ENCODE measurements around the gene KANSL1L. TPM values are rescaled to one million over a fixed set of nuclear protein-coding genes. Genes with fewer than 3 reads are reported as not detected.
A peak's percentile ranks its signal among the peaks of the same experiment; 100 is the strongest.

KANSL1L gene
- total and polyA plus RNA-seq, 7 donors, result 1.8 to 21.5 (median 14.9) TPM

DNA sequence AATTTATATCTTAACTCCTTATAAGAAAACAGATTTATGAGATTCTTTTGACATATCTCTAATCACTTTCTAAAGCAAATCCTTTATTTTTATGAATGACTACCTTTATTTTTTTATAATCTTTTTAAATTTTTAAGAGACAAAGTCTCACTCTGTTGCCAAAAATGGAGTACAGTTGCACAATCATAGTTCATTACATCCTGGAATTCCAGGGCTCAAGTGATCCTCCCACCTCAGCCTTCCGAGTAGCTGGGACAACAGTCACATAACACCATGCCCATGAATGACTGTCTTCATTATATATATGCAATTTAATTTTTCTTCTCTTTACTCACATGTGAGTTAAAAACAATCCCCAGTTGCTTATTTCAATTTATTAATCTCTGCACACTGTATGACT lies 32.3 kb upstream of the KANSL1L start:
- Histone ChIP-seq H3K27ac (no peak overlapping the region), H3K27me3 (ENCODE audit: insufficient read depth in 3 of 3, low read length in 2 of 3) (no peaks in the 10 kb centered on the region), H3K36me3 (ENCODE audit: insufficient read depth in 1 of 2, low read depth in 1 of 2) (peaks cover 0 to 67% of the 10 kb centered on the region in 2 donors), H3K9me3 (no peaks in the 10 kb centered on the region), H3K4me3 (no peak overlapping the region), H3K4me1 (peaks cover 4% of the 10 kb centered on the region)
- TF ChIP-seq, protein P1, sequence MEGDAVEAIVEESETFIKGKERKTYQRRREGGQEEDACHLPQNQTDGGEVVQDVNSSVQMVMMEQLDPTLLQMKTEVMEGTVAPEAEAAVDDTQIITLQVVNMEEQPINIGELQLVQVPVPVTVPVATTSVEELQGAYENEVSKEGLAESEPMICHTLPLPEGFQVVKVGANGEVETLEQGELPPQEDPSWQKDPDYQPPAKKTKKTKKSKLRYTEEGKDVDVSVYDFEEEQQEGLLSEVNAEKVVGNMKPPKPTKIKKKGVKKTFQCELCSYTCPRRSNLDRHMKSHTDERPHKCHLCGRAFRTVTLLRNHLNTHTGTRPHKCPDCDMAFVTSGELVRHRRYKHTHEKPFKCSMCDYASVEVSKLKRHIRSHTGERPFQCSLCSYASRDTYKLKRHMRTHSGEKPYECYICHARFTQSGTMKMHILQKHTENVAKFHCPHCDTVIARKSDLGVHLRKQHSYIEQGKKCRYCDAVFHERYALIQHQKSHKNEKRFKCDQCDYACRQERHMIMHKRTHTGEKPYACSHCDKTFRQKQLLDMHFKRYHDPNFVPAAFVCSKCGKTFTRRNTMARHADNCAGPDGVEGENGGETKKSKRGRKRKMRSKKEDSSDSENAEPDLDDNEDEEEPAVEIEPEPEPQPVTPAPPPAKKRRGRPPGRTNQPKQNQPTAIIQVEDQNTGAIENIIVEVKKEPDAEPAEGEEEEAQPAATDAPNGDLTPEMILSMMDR (IDR thresholded peaks at IDR 0.05), result no peak
- 39 to 80% (median 49%) methylated on average over 1 of the region's 1 CpG for whole genome bisulfite sequencing, 3 donors
- intact Hi-C loops (cut with DNase I), result no loop called here
- no peak for ATAC-seq
- DNase-seq, result no peak

DNA sequence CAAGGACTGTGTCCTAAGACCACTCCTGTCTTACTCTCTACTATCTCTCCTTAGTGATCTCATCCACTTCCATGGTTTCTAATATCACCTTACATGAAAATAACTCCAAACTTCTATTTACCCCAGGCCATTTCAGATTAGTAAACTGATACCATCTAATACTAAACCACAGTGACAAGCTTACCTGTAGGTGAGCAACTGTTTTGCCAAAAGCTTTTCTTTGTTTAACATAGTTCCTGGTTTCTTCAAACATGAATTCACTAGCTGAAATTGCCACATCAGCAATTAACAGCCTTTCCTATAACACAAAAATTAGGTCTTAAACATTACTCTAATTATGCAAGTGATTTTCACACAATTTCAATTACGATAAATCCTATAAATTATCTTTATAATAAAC lies 31.9 kb upstream of the KANSL1L start:
- H3K4me1 ChIP-seq, result peaks cover 4% of the 10 kb centered on the region
- DNase-seq, result no peak
- H3K27ac ChIP-seq, result no peak overlapping the region
- ATAC-seq, result no peak
- peaks cover 0 to 65% of the 10 kb centered on the region in 2 donors for H3K36me3 ChIP-seq (ENCODE audit: insufficient read depth in 1 of 2, low read depth in 1 of 2)
- WGBS, 3 donors, result 85 to 92% (median 87%) methylated on average over 1 of the region's 1 CpG
- TF ChIP-seq, protein P1 (IDR thresholded peaks at IDR 0.05), result no peak
- intact Hi-C loops (cut with DNase I), result no loop called here
- no peaks in the 10 kb centered on the region for H3K27me3 ChIP-seq (ENCODE audit: insufficient read depth in 3 of 3, low read length in 2 of 3)
- H3K9me3 ChIP-seq, result no peaks in the 10 kb centered on the region
- no peak overlapping the region for H3K4me3 ChIP-seq

DNA sequence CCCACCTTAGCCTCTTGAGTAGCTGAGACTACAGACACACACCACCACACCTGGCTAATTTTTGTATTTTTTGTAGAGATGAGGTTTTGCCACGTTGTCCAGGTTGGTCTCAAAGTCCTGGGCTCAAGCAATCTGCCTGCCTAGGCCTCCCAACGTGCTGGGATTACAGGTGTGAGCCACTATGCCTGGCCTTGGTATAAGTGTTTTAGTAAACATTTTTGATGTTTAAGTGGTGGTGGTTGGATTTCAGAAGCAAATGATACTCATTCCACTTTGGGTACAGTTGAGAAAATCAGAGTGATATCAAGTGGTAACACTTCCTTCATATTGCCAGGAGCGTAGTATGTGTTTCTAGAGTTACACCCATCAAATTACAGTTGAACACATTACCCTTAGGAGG lies 28.6 kb upstream of the KANSL1L start:
- ATAC-seq (no peak), DNase-seq (no peak)
- peaks cover 4% of the 10 kb centered on the region for H3K4me1 ChIP-seq
- no peak overlapping the region for H3K4me3 ChIP-seq
- intact Hi-C loops (cut with DNase I), result loop anchor here (2.0 to 10.0 kb wide), 2 partner anchors 125 to 225 kb away; no protein-coding TSS in a partner anchor
- no peaks in the 10 kb centered on the region for H3K27me3 ChIP-seq (ENCODE audit: insufficient read depth in 3 of 3, low read length in 2 of 3)
- no peak overlapping the region for H3K27ac ChIP-seq
- TF ChIP-seq, protein P1 (IDR thresholded peaks at IDR 0.05), result no peak
- 85 to 92% (median 87%) methylated on average over 3 of the region's 3 CpGs for WGBS, 3 donors
- no peaks in the 10 kb centered on the region for H3K9me3 ChIP-seq
- peaks cover 0 to 39% of the 10 kb centered on the region in 2 donors for H3K36me3 ChIP-seq (ENCODE audit: insufficient read depth in 1 of 2, low read depth in 1 of 2)

DNA sequence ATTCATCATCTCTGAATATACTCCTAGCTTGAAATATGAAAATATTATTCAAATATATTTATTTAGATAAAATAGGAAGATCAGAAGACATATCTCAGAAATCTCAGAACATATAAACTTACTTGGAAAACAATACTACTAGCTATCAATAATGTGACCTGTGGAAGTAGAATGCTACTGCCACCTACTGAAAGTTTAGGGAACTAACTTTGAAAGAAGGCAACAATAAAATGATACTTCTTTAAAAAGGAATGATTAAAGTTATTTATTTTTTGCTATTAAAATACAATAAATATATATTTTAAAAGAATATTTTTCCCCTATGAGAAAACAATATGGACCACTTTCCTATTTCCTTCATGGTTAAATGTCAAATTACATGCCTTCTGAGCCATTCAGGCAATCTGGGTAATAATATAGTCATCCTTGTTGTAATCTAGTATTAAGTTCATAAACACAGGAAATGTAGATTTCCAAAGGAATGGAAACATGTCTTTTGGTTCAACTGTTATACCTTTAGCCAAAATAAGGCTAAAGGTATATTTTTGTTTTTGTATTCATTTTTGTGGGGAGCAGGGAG lies 28.1 kb upstream of the KANSL1L start:
- H3K27ac ChIP-seq, result no peak overlapping the region
- peaks cover 4% of the 10 kb centered on the region for H3K4me1 ChIP-seq
- intact Hi-C loops (cut with DNase I), result loop anchor here (2.0 to 10.0 kb wide), 2 partner anchors 124 to 224 kb away; no protein-coding TSS in a partner anchor
- no peaks in the 10 kb centered on the region for H3K9me3 ChIP-seq
- TF ChIP-seq, protein P1 (IDR thresholded peaks at IDR 0.05), result peak; percentile 75
- no peak overlapping the region for H3K4me3 ChIP-seq
- no peak for DNase-seq
- no peaks in the 10 kb centered on the region for H3K27me3 ChIP-seq (ENCODE audit: insufficient read depth in 3 of 3, low read length in 2 of 3)
- peaks cover 0 to 36% of the 10 kb centered on the region in 2 donors for H3K36me3 ChIP-seq (ENCODE audit: insufficient read depth in 1 of 2, low read depth in 1 of 2)
- peak in 1 of 4 donors; percentile 59 for ATAC-seq

DNA sequence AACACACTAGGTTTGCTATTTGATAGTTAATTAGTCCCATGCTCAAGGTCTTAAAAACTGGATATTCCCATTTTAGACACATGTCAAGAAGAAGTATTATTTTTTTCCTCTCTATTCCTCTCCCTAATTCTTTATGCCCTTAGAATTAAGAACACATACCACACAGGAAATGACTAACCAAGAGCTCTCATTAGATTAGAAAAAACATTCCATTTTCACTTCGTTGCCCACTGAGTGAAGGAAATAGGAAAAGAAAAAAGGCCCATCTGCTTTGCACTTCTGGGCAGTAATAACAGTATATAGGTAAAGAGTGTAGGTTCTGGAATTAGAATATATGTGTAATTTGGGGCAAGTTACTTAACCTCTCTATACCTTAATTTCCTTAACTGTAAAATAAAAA lies 27.1 kb upstream of the KANSL1L start:
- Histone ChIP-seq H3K9me3 (no peaks in the 10 kb centered on the region), H3K27me3 (ENCODE audit: insufficient read depth in 3 of 3, low read length in 2 of 3) (no peaks in the 10 kb centered on the region), H3K36me3 (ENCODE audit: insufficient read depth in 1 of 2, low read depth in 1 of 2) (peaks cover 0 to 37% of the 10 kb centered on the region in 2 donors), H3K4me3 (no peak overlapping the region), H3K27ac (no peak overlapping the region), H3K4me1 (no peaks in the 10 kb centered on the region)
- ATAC-seq (no peak), DNase-seq (no peak)
- intact Hi-C loops (cut with DNase I), result loop anchor here (2.0 to 10.0 kb wide), 2 partner anchors 124 to 224 kb away; no protein-coding TSS in a partner anchor
- WGBS, 3 donors, result 43 to 58% (median 55%) methylated on average over 1 of the region's 1 CpG
- TF ChIP-seq, protein P1 (IDR thresholded peaks at IDR 0.05), result no peak
